Glomerular visceral epithelial cell (primary cell): ENCODE results near the gene DUOXA2.
"Not testable (repeated sequence)": the region's sequence is repeated elsewhere in the genome, so short reads cannot be mapped to it uniquely, and the experiment has no call there.

Source experiments
- DNase-seq: peaks from one replicate; pipeline ENCODE4 v3.0.0-alpha.2; 2016; ENCODE audit errors: extremely low spot score

DUOXA2 gene

GRCh38 chr15:45095661-45096060 is 18.5 kb upstream of the DUOXA2 start:
- no peak for DNase-seq

GRCh38 chr15:45097466-45097865 is 16.7 kb upstream of the DUOXA2 start:
- DNase-seq = no peak

GRCh38 chr15:45099549-45100165 is 14.5 kb upstream of the DUOXA2 start:
- no peak for DNase-seq

- DNase-seq = no peak
These were observed 13.1 kb upstream of the DUOXA2 start for GRCh38 chr15:45100884-45101625.

GRCh38 chr15:45101749-45102148 is 12.4 kb upstream of the DUOXA2 start:
- no peak for DNase-seq

GRCh38 chr15:45102226-45102625 is 11.9 kb upstream of the DUOXA2 start:
- no peak for DNase-seq

GRCh38 chr15:45104170-45104569 is 10.0 kb upstream of the DUOXA2 start:
- DNase-seq = not testable (repeated sequence)

- no peak for DNase-seq
These were observed 8.5 kb upstream of the DUOXA2 start for GRCh38 chr15:45105586-45105985.

- DNase-seq = no peak
These were observed 7.9 kb upstream of the DUOXA2 start for GRCh38 chr15:45106002-45106790.

GRCh38 chr15:45107941-45108630 is 6.0 kb upstream of the DUOXA2 start:
- DNase-seq = no peak

- no peak for DNase-seq
These were observed 3.8 kb upstream of the DUOXA2 start for GRCh38 chr15:45110256-45110820.

GRCh38 chr15:45111390-45112142 is 2.6 kb upstream of the DUOXA2 start:
- DNase-seq = no peak

GRCh38 chr15:45112143-45112590 is 2.0 kb upstream of the DUOXA2 start:
- DNase-seq = no peak

GRCh38 chr15:45112591-45113379 is 1.3 kb upstream of the DUOXA2 start:
- DNase-seq = no peak

- DNase-seq = no peak
These were observed 641 bp upstream of the DUOXA2 start for GRCh38 chr15:45113380-45113990.

GRCh38 chr15:45114751-45115085 is 592 bp downstream of the DUOXA2 start:
- no peak for DNase-seq

GRCh38 chr15:45115312-45115820 is 1.2 kb downstream of the DUOXA2 start:
- DNase-seq = no peak

GRCh38 chr15:45116006-45116481 is 1.9 kb downstream of the DUOXA2 start:
- DNase-seq = no peak

- DNase-seq = peak; percentile 30
These were observed 2.6 kb downstream of the DUOXA2 start for GRCh38 chr15:45116482-45117307.
